Measurements from ENCODE around the gene STK33.

STK33 gene

DNA sequence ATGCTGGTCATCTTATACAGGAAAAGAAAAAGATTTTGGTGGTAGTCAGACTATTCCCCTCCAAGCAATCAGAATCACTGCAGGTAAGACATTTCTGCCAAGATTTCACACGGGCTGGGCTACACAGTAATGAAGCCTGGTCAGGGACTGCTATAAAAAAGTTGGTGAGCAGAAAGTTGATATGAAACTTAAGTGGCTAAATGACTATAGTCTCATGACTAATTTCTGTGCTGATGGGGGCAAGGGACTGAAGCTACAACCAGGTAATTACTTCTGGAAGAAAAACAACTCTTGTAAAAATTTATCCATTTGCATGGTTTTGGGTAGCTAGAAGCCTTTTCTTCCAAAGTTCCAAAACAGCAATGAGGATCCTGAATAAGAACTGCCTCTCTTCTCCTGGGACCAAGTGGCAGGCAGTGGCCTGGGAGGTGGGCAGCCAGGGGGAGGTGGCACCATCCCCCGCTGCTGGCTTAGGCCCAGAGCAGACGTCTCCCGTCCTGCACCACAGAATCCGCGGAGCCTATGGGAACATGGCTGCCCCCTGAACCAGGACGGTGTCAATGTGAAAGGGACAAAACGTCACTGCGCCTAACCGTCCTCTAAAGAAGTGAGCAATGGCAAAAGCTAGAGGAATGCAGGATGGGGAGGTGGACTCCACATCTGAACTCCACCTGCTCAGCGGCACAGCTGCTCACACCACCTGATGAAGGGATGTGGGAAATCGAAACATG is 207.7 kb downstream of the STK33 start:
- TF ChIP-seq TEAD4 (IDR thresholded peaks at IDR 0.05) (no peak), EP300 (IDR thresholded peaks at IDR 0.05; ENCODE audit: borderline replicate concordance) (no peak), CREB1 (IDR thresholded peaks at IDR 0.05; ENCODE audit: low read depth) (no peak), RAD21 (IDR thresholded peaks at IDR 0.05; ENCODE audit: low read depth) (no peak), YY1 (IDR thresholded peaks at IDR 0.05; ENCODE audit: low read depth) (no peak), CEBPB (IDR thresholded peaks at IDR 0.05) (no peak), EGR1 (IDR thresholded peaks at IDR 0.05) (no peak), ZBTB7A (IDR thresholded peaks at IDR 0.05; ENCODE audit: low read depth) (no peak), TCF12 (IDR thresholded peaks at IDR 0.05; ENCODE audit: low read depth) (no peak), NFIC (IDR thresholded peaks at IDR 0.05) (no peak)
- TF ChIP-seq, protein P1, sequence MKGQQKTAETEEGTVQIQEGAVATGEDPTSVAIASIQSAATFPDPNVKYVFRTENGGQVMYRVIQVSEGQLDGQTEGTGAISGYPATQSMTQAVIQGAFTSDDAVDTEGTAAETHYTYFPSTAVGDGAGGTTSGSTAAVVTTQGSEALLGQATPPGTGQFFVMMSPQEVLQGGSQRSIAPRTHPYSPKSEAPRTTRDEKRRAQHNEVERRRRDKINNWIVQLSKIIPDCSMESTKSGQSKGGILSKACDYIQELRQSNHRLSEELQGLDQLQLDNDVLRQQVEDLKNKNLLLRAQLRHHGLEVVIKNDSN (IDR thresholded peaks at IDR 0.05): no peak
- TF ChIP-seq, protein P2, sequence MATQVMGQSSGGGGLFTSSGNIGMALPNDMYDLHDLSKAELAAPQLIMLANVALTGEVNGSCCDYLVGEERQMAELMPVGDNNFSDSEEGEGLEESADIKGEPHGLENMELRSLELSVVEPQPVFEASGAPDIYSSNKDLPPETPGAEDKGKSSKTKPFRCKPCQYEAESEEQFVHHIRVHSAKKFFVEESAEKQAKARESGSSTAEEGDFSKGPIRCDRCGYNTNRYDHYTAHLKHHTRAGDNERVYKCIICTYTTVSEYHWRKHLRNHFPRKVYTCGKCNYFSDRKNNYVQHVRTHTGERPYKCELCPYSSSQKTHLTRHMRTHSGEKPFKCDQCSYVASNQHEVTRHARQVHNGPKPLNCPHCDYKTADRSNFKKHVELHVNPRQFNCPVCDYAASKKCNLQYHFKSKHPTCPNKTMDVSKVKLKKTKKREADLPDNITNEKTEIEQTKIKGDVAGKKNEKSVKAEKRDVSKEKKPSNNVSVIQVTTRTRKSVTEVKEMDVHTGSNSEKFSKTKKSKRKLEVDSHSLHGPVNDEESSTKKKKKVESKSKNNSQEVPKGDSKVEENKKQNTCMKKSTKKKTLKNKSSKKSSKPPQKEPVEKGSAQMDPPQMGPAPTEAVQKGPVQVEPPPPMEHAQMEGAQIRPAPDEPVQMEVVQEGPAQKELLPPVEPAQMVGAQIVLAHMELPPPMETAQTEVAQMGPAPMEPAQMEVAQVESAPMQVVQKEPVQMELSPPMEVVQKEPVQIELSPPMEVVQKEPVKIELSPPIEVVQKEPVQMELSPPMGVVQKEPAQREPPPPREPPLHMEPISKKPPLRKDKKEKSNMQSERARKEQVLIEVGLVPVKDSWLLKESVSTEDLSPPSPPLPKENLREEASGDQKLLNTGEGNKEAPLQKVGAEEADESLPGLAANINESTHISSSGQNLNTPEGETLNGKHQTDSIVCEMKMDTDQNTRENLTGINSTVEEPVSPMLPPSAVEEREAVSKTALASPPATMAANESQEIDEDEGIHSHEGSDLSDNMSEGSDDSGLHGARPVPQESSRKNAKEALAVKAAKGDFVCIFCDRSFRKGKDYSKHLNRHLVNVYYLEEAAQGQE (IDR thresholded peaks at IDR 0.05; ENCODE audit: low read depth): no peak

GRCh38 chr11:8384199-8384821 is 209.7 kb downstream of the STK33 start:
- TF ChIP-seq TAF1 (IDR thresholded peaks at IDR 0.05; ENCODE audit: low read depth) (no peak), EP300 (IDR thresholded peaks at IDR 0.05; ENCODE audit: borderline replicate concordance) (0 out of 2 replicates have a peak, but pooled peaks have one; percentile 16), RAD21 (IDR thresholded peaks at IDR 0.05; ENCODE audit: low read depth) (peak; percentile 79)

DNA sequence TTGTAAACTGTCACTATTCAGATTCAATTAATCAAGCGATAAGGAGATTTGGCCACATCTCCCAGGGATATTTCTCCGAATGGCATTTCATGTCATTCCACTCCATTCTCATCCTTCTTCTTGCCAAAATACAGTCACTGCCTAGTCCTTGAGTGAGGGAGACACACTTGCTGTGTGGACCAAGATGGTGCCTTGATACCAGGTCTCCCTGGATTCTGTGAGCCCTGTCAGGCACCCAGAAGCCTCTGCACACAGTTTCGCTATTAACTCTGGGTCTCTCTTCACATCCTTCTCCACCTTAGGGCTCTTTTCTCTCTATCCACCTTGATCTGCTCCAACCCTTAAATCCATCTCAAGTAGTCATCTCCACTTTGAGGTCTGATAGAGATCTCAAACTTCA is 210.4 kb downstream of the STK33 start:
- TF ChIP-seq RAD21 (IDR thresholded peaks at IDR 0.05; ENCODE audit: low read depth) (no peak), MAX (IDR thresholded peaks at IDR 0.05) (no peak), EP300 (IDR thresholded peaks at IDR 0.05; ENCODE audit: borderline replicate concordance) (no peak), TCF12 (IDR thresholded peaks at IDR 0.05; ENCODE audit: low read depth) (no peak), TEAD4 (IDR thresholded peaks at IDR 0.05) (no peak), CREB1 (IDR thresholded peaks at IDR 0.05; ENCODE audit: low read depth) (no peak), CEBPB (IDR thresholded peaks at IDR 0.05) (no peak), NFIC (IDR thresholded peaks at IDR 0.05) (no peak), TAF1 (IDR thresholded peaks at IDR 0.05; ENCODE audit: low read depth) (no peak), YY1 (IDR thresholded peaks at IDR 0.05; ENCODE audit: low read depth) (no peak), ZBTB7A (IDR thresholded peaks at IDR 0.05; ENCODE audit: low read depth) (no peak)
- TF ChIP-seq, protein P1 (IDR thresholded peaks at IDR 0.05): no peak
- TF ChIP-seq, protein P2 (IDR thresholded peaks at IDR 0.05; ENCODE audit: low read depth): no peak

DNA sequence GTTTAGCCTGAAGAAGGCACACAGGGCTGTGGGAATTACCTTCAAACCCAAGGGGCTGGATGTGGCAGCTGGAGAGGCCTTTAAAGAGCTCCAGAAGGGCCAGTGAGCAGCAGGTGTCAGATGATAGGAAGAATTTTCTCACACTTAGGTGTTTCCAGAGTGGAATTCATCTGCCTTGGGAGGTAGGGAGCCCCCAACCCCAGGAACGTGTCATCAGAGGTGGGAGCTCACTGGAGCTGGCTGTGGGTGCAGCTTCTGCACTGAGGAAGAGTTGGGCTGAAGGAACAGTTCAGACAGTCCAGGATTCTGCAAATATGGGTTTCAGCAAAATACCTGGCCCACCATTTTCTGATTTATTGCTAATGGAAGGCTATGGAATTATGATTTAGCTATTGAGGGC is 210.8 kb downstream of the STK33 start:
- no peak for TF ChIP-seq EGR1 (IDR thresholded peaks at IDR 0.05)
- no peak for TF ChIP-seq YY1 (IDR thresholded peaks at IDR 0.05; ENCODE audit: low read depth)
- no peak for TF ChIP-seq FOXM1 (IDR thresholded peaks at IDR 0.05; ENCODE audit: borderline replicate concordance, low read depth)

DNA sequence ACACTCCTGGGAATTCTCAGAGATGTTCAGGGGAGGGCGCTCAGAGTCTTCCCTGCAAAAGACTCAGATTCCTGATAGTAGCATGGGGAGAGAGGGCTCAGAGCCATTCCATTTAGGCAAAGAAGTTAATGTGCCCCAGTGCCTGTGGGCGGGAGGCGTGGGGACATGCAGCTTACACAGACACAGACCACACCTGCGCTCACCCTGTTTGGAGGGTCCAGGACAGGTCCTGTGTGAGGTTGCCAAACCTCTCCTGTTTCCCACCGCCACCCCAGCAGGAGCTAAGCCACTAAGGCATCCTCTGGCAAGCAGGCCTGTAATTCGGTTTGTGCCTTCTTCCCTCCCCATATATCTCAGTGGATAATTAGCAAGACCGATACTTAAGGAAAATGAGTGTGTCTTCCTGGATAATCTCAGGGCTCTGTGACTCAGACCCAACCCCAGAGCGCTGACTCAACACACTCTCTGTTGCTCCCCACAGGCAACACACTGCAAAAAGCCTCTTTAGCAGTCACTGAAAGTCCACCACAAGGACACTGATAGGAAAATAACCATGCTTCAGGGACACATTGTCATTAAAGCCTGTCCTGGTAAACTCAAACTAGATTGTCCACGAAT is 211.5 kb downstream of the STK33 start:
- TF ChIP-seq TAF1 (IDR thresholded peaks at IDR 0.05; ENCODE audit: low read depth): no peak
- TF ChIP-seq, protein P2 (IDR thresholded peaks at IDR 0.05; ENCODE audit: low read depth): no peak
- TF ChIP-seq YY1 (IDR thresholded peaks at IDR 0.05; ENCODE audit: low read depth): no peak
- TF ChIP-seq EGR1 (IDR thresholded peaks at IDR 0.05): no peak
- TF ChIP-seq, protein P1 (IDR thresholded peaks at IDR 0.05): no peak
- TF ChIP-seq CEBPB (IDR thresholded peaks at IDR 0.05): no peak
- no peak for TF ChIP-seq CREB1 (IDR thresholded peaks at IDR 0.05; ENCODE audit: low read depth)
- no peak for TF ChIP-seq TEAD4 (IDR thresholded peaks at IDR 0.05)
- no peak for TF ChIP-seq MAX (IDR thresholded peaks at IDR 0.05)
- no peak for TF ChIP-seq RAD21 (IDR thresholded peaks at IDR 0.05; ENCODE audit: low read depth)
- TF ChIP-seq FOXM1 (IDR thresholded peaks at IDR 0.05; ENCODE audit: borderline replicate concordance, low read depth): no peak

All from Ishikawa (cell line).